HepG2 (cell line): Measurements from ENCODE around the gene ATP6V0A1. TPM values are rescaled to one million over a fixed set of nuclear protein-coding genes. Genes with fewer than 3 reads are reported as not detected.

Experiments
- CEBPZ ChIP-seq: IDR thresholded peaks from 2 replicates; pipeline ENCODE4 v1.6.1; 2012; ENCODE audit warnings: low read length, improper control_type of control experiment
- HIC2 ChIP-seq: sonication (generic); formaldehyde crosslinking; IDR thresholded peaks from 2 replicates; pipeline ENCODE4 v1.9.0; 2022; ENCODE audit warnings: low read depth, missing genetic modification reagents
- JUND ChIP-seq: sonication (generic); formaldehyde crosslinking; IDR thresholded peaks from 2 replicates; pipeline ENCODE4 v1.8.0; 2022; ENCODE audit warnings: mild to moderate bottlenecking, missing genetic modification reagents
- KDM3A ChIP-seq: IDR thresholded peaks from 2 replicates; pipeline ENCODE4 v1.6.1; 2018; ENCODE audit warnings: low read depth, missing compliant biosample characterization
- KDM6A ChIP-seq: IDR thresholded peaks from 2 replicates; pipeline ENCODE4 v1.6.1; 2016; ENCODE audit warnings: low read depth
- MBNL3 ChIP-seq: fragments of 250-450 bp; sonication (Bioruptor Pico); conservative IDR thresholded peaks from 2 replicates; pipeline ENCODE4 v1.8.0; 2022; ENCODE audit warnings: mild to moderate bottlenecking, inconsistent platforms
- MIER3 ChIP-seq: IDR thresholded peaks from 2 replicates; pipeline ENCODE4 v1.6.1; 2016; ENCODE audit warnings: missing compliant biosample characterization, borderline replicate concordance
- THYN1 ChIP-seq: sonication (generic); formaldehyde crosslinking; IDR thresholded peaks from 2 replicates; pipeline ENCODE4 v1.8.1; 2023; ENCODE audit warnings: low read depth, mild to moderate bottlenecking, moderate library complexity, missing genetic modification reagents, borderline replicate concordance
- U2AF2 ChIP-seq: fragments of 200-400 bp; formaldehyde crosslinking; IDR thresholded peaks from 2 replicates; pipeline ENCODE4 v1.6.1; 2017; ENCODE audit warnings: low read depth, mild to moderate bottlenecking, low read length
- ZBTB44 ChIP-seq: sonication (generic); formaldehyde crosslinking; IDR thresholded peaks from 2 replicates; pipeline ENCODE4 v1.4.0; 2020; ENCODE audit warnings: missing genetic modification reagents
- ZMAT3 ChIP-seq: sonication (generic); formaldehyde crosslinking; conservative IDR thresholded peaks from 2 replicates; pipeline ENCODE4 v1.7.0; 2021; ENCODE audit warnings: missing genetic modification reagents
- ZNF382 ChIP-seq: sonication (generic); formaldehyde crosslinking; IDR thresholded peaks from 2 replicates; pipeline ENCODE4 v1.5.0; 2020; ENCODE audit warnings: missing genetic modification reagents, mild to moderate bottlenecking, borderline replicate concordance
- ZNF383 ChIP-seq: sonication (generic); formaldehyde crosslinking; IDR thresholded peaks from 2 replicates; pipeline ENCODE4 v1.4.0; 2020; ENCODE audit warnings: missing genetic modification reagents, mild to moderate bottlenecking, borderline replicate concordance
- ZNF576 ChIP-seq: sonication (generic); formaldehyde crosslinking; IDR thresholded peaks from 2 replicates; pipeline ENCODE4 v1.4.0; 2020; ENCODE audit warnings: mild to moderate bottlenecking, missing genetic modification reagents
- ZNF713 ChIP-seq: sonication (generic); formaldehyde crosslinking; IDR thresholded peaks from 2 replicates; pipeline ENCODE4 v1.4.0; 2020; ENCODE audit warnings: mild to moderate bottlenecking, missing genetic modification reagents
- ZNF740 ChIP-seq: sonication (generic); formaldehyde crosslinking; IDR thresholded peaks from 2 replicates; pipeline ENCODE4 v1.4.0; 2020; ENCODE audit warnings: missing genetic modification reagents
- ZXDC ChIP-seq: sonication (generic); formaldehyde crosslinking; IDR thresholded peaks from 2 replicates; pipeline ENCODE4 v1.5.0; 2020; ENCODE audit warnings: mild to moderate bottlenecking, missing genetic modification reagents
- polyA plus RNA-seq, 8 experiments: library from polyadenylated mRNA; depleted of rRNA in 3 of 8; stranded (reverse) in 7 of 8; unstranded in 1 of 8; fragments of >200 nt; fragmentation: Illumina TruSeq in 4 of 8; extraction: Trizol in 4 of 8; gene quantifications; 2 replicates each; pipeline versions ENCODE4 v1.2.1 to v1.2.3, GENCODE V29; 2011 to 2016; ENCODE audit warnings: low read depth in 4 of 8, missing spikeins in 1 of 8, mixed read lengths in 1 of 8; ENCODE audit not compliant: insufficient read depth in 1 of 8
- total RNA-seq, 5 experiments: library from RNA; depleted of rRNA; stranded (reverse); fragments of >200 nt; fragmentation: Illumina TruSeq; extraction: Trizol; gene quantifications; 2 replicates each; pipeline ENCODE4 v1.2.3, GENCODE V29; 2016; ENCODE audit warnings: low read depth in 1 of 5

Gene ATP6V0A1
- total and polyA plus RNA-seq, 2 of the 13 experiments (the other 11 are each of a cell fraction or from before 2014, with no cell fraction given), result 27.9 to 54.1 TPM

- 0 out of 2 replicates have a peak, but pooled peaks have one; percentile 67 for TF ChIP-seq KDM3A (CRISPR knock-in tag)
- TF ChIP-seq CEBPZ, result no peak
- TF ChIP-seq KDM6A, result no peak
- TF ChIP-seq ZNF382 (CRISPR knock-in tag), result no peak
- TF ChIP-seq MBNL3 (CRISPR knock-in tag), result no peak
- TF ChIP-seq ZBTB44, result no peak
- TF ChIP-seq THYN1 (CRISPR knock-in tag), result no peak
- TF ChIP-seq ZXDC (CRISPR knock-in tag), result no peak
- TF ChIP-seq HIC2, result 0 out of 2 replicates have a peak, but pooled peaks have one; percentile 6
- TF ChIP-seq ZNF383 (CRISPR knock-in tag), result no peak
- no peak for TF ChIP-seq ZMAT3
- no peak for TF ChIP-seq ZNF576
- TF ChIP-seq JUND (CRISPR knock-in tag), result no peak
- no peak for TF ChIP-seq ZNF740 (CRISPR knock-in tag)
- TF ChIP-seq U2AF2, result no peak
- TF ChIP-seq MIER3 (CRISPR knock-in tag), result peak; percentile 32; the same call in 1 of the 2 replicates
- no peak for TF ChIP-seq ZNF713 (CRISPR knock-in tag)
These were observed 73.0 kb downstream of the ATP6V0A1 start (continued) for GRCh38 chr17:42531455-42532354.
